HFFc6 (cell line): ENCODE data around the gene SLAIN2. TPM values are rescaled to one million over a fixed set of nuclear protein-coding genes. Genes with fewer than 3 reads are reported as not detected.
A peak's percentile ranks its signal among the peaks of the same experiment; 100 is the strongest.

Source experiments
- DNase-seq: peaks from one replicate; pipeline ENCODE4 v3.0.0-alpha.2; 2018
- H3K27ac Mint-ChIP-seq: 2 replicates; pipeline ENCODE4 v1.8.0; 2020; ENCODE audit warnings: mild to moderate bottlenecking, mixed read lengths
- H3K27me3 Mint-ChIP-seq: 2 replicates; pipeline ENCODE4 v1.8.0; 2021; ENCODE audit warnings: mild to moderate bottlenecking, moderate library complexity, mixed read lengths; ENCODE audit not compliant: insufficient read depth
- H3K36me3 Mint-ChIP-seq: 2 replicates; pipeline ENCODE4 v1.8.0; 2021; ENCODE audit warnings: low read depth, mixed read lengths
- H3K4me1 Mint-ChIP-seq: 2 replicates; pipeline ENCODE4 v1.8.0; 2020; ENCODE audit warnings: low read depth, mixed read lengths
- H3K4me3 Mint-ChIP-seq: 2 replicates; pipeline ENCODE4 v1.8.0; 2020; ENCODE audit warnings: mild to moderate bottlenecking, moderate library complexity, mixed read lengths
- H3K9me3 Mint-ChIP-seq: 2 replicates; pipeline ENCODE4 v1.8.0; 2020; ENCODE audit warnings: mild to moderate bottlenecking, mixed read lengths
- total RNA-seq, 6 experiments: library from RNA; stranded (reverse); fragmentation: NEBNext Ultra II Directional; extraction: Animal tissue kit (Norgen Biotek cat#: 25700); gene quantifications; 2 replicates in 1 of 6; 3 replicates in 5 of 6; pipeline ENCODE4 v1.2.3, GENCODE V29; 2021
- TF ChIP-seq, protein P1 (sequence below): fragments of 200-600 bp; sonication (generic); IDR thresholded peaks from 2 replicates; pipeline ENCODE4 v1.5.0; 2021; ENCODE audit warnings: antibody characterized with exemption, mild to moderate bottlenecking

Gene SLAIN2
- total RNA-seq, 6 experiments from 2014 or later, result 93.7 to 136 (median 114) TPM

DNA sequence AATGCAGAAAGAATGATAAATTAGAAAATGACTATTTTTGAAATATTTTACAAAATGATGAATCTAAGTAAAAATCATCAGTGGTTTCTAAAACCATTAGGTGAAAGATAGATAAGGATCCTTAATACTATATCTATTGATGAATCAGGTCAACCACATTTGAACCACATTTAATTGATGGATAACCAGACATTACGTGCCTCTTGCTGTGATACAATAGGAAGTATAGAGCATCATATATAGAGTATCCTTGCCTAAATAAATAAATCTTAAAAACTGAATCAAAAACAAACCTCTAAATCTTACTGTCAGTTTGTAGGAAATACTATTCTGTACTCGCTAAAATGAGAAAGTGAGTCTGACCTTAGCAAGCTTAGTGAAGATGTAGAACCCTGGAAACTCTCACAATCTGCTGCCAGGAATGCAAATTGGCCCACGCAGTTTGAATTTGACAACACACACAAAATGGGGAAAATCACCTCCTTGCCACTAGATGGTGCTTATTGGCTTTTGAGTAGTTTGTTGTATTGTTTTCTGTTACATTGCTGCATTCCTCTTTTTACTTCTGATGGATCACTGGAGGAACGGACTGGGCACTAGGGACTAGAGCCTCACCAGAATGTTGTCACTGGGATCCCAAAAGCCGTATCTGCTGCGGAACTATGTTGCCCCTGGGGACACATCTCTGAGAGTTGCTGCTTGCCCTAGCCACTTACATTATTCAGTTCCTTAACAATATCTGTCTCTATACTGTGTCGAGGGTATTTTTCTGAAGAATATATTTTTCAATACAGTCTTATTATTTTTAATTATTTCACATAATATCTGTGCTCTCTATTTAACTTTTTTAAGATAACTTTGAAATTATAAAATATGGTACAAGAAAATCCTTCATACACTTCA is 25.4 kb upstream of the SLAIN2 start:
- H3K36me3 Mint-ChIP-seq, result no peaks in the 10 kb centered on the region
- no peaks in the 10 kb centered on the region; the same call in 1 of the 2 replicates for H3K27me3 Mint-ChIP-seq

DNA sequence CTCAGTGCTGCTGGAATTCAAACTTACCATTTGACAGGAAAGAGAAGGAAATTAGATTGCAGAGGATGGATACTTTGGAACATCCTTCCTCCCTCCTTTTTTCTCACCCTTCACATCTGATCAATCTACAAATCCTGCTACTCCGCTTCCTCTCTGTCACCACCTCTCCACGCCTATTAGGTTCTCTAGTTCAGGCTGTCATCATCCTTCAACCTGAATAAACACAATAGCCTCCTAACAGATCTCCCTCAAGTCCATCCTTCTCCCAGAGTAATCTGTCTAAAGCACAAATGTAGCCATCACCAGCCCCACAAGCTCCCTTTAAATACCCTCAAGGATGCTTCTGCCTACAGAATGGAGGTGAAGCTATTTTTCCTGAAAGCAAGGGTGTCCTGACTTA is 20.0 kb upstream of the SLAIN2 start:
- H3K4me1 Mint-ChIP-seq, result peaks cover 5% of the 10 kb centered on the region; the same call in 1 of the 2 replicates
- DNase-seq, result no peak
- H3K36me3 Mint-ChIP-seq, result no peaks in the 10 kb centered on the region
- H3K27ac Mint-ChIP-seq, result no peak overlapping the region
- no peaks in the 10 kb centered on the region for H3K27me3 Mint-ChIP-seq
- H3K4me3 Mint-ChIP-seq, result no peak overlapping the region
- TF ChIP-seq, protein P1, sequence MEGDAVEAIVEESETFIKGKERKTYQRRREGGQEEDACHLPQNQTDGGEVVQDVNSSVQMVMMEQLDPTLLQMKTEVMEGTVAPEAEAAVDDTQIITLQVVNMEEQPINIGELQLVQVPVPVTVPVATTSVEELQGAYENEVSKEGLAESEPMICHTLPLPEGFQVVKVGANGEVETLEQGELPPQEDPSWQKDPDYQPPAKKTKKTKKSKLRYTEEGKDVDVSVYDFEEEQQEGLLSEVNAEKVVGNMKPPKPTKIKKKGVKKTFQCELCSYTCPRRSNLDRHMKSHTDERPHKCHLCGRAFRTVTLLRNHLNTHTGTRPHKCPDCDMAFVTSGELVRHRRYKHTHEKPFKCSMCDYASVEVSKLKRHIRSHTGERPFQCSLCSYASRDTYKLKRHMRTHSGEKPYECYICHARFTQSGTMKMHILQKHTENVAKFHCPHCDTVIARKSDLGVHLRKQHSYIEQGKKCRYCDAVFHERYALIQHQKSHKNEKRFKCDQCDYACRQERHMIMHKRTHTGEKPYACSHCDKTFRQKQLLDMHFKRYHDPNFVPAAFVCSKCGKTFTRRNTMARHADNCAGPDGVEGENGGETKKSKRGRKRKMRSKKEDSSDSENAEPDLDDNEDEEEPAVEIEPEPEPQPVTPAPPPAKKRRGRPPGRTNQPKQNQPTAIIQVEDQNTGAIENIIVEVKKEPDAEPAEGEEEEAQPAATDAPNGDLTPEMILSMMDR, result no peak
- H3K9me3 Mint-ChIP-seq, result no peaks in the 10 kb centered on the region

More for the DNA sequence above, 25.4 kb upstream of the SLAIN2 start:
- H3K9me3 Mint-ChIP-seq, result no peaks in the 10 kb centered on the region
- H3K27ac Mint-ChIP-seq, result no peak overlapping the region
- peaks cover 15% of the 10 kb centered on the region for H3K4me1 Mint-ChIP-seq
- no peak overlapping the region for H3K4me3 Mint-ChIP-seq
- DNase-seq, result peak; percentile 60
- TF ChIP-seq, protein P1, result peak; percentile 87

DNA sequence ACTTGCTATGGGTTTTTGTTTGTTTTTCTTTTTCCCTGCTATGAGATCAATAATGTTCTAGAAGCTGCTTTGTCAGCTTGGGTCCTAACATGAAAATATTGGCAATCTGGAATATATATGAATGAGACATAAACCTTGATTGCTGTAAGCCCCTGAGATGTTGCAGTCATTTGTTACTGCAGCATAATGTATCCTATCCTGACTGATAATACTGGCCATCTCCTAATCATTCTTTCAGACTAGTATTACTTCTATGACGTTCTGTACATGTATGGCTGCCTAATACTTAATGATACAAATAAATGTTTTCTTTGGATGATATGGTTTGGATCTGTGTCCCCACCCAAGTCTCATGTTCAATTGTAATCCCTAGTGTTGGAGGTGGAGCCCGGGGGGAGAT is 19.3 kb upstream of the SLAIN2 start:
- H3K9me3 Mint-ChIP-seq, result no peaks in the 10 kb centered on the region
- no peaks in the 10 kb centered on the region for H3K36me3 Mint-ChIP-seq
- H3K4me3 Mint-ChIP-seq, result no peak overlapping the region
- TF ChIP-seq, protein P1, result no peak
- no peak overlapping the region for H3K27ac Mint-ChIP-seq
- H3K4me1 Mint-ChIP-seq, result peaks cover 5% of the 10 kb centered on the region; the same call in 1 of the 2 replicates
- no peak for DNase-seq
- no peaks in the 10 kb centered on the region; the same call in 1 of the 2 replicates for H3K27me3 Mint-ChIP-seq

DNA sequence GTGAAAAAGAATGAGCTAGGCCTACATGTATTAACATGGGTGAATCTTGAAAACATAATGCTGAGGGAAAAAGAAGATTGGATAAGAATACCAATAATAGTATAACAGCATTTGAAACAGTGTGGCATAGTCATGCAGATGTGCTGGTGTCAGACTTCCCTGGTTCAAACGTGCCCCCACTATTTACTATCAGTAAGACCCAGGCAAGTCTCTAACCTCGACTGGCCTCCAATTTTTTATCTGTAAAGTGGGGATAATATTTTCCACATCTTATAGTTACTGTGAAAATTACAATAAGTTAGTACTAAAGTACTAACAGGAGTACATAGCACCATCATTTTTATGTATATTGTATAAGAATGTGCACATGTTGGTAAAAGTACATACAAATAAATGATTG is 17.0 kb upstream of the SLAIN2 start:
- H3K4me3 Mint-ChIP-seq, result no peak overlapping the region
- no peak overlapping the region for H3K27ac Mint-ChIP-seq
- no peaks in the 10 kb centered on the region; the same call in 1 of the 2 replicates for H3K27me3 Mint-ChIP-seq
- no peaks in the 10 kb centered on the region for H3K9me3 Mint-ChIP-seq
- no peaks in the 10 kb centered on the region for H3K36me3 Mint-ChIP-seq
- H3K4me1 Mint-ChIP-seq, result peaks cover 21% of the 10 kb centered on the region
- TF ChIP-seq, protein P1, result no peak
- DNase-seq, result no peak

DNA sequence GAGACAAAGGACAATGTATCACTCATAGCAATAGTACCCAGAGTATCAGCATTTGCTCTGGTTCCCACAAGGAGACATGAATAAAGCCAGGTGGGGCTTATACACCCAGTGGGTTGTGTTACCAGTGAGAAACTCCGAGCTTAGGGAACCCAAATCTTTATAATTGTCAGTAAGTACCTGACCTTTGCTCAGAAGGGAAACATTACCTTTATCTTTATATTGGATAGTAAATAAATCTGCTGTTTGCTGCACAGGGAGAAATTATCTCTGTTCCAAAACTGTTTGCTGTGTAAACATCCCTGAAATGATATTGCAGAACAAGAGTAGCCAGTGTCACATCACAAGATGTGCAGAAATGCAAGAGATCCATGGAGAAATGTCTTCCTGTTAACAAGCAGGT is 12.1 kb upstream of the SLAIN2 start:
- Mint-ChIP-seq H3K4me3 (no peak overlapping the region; the same call in 1 of the 2 replicates), H3K4me1 (peaks cover 65% of the 10 kb centered on the region), H3K27me3 (no peaks in the 10 kb centered on the region; the same call in 1 of the 2 replicates), H3K9me3 (no peaks in the 10 kb centered on the region), H3K36me3 (no peaks in the 10 kb centered on the region), H3K27ac (peak overlapping the region; percentile 79)
- TF ChIP-seq, protein P1, result no peak
- no peak for DNase-seq
